ENCODE data around the gene CYP24A1.

CYP24A1 gene

GRCh38 chr20:54153847-54154246 lies 19.9 kb downstream of the CYP24A1 start:
- DNase-seq (ENCODE audit: low spot score): no peak
- in situ Hi-C loops (cut with MboI; ENCODE audit: low sequenced_read_pairs, unreplicated experiment): no loop called here
- TF ChIP-seq CTCF (IDR thresholded peaks at IDR 0.05; ENCODE audit: borderline replicate concordance, control extremely low read depth, extremely low read depth, insufficient read depth, missing control alignments): no peak

GRCh38 chr20:54153041-54153327 lies 20.8 kb downstream of the CYP24A1 start:
- DNase-seq (ENCODE audit: low spot score): no peak
- TF ChIP-seq CTCF (IDR thresholded peaks at IDR 0.05; ENCODE audit: borderline replicate concordance, control extremely low read depth, extremely low read depth, insufficient read depth, missing control alignments): no peak
- in situ Hi-C loops (cut with MboI; ENCODE audit: low sequenced_read_pairs, unreplicated experiment): no loop called here

GRCh38 chr20:54152227-54153040 lies 21.4 kb downstream of the CYP24A1 start:
- no peak for DNase-seq (ENCODE audit: low spot score)
- in situ Hi-C loops (cut with MboI; ENCODE audit: low sequenced_read_pairs, unreplicated experiment): no loop called here

GRCh38 chr20:54151511-54152226 lies 22.1 kb downstream of the CYP24A1 start:
- no peak for DNase-seq (ENCODE audit: low spot score)
- in situ Hi-C loops (cut with MboI; ENCODE audit: low sequenced_read_pairs, unreplicated experiment): no loop called here
- TF ChIP-seq CTCF (IDR thresholded peaks at IDR 0.05; ENCODE audit: borderline replicate concordance, control extremely low read depth, extremely low read depth, insufficient read depth, missing control alignments): no peak

More at GRCh38 chr20:54152227-54153040, 21.4 kb downstream of the CYP24A1 start:
- TF ChIP-seq CTCF (IDR thresholded peaks at IDR 0.05; ENCODE audit: borderline replicate concordance, control extremely low read depth, extremely low read depth, insufficient read depth, missing control alignments): no peak

GRCh38 chr20:54151075-54151439 lies 22.7 kb downstream of the CYP24A1 start:
- no peak for DNase-seq (ENCODE audit: low spot score)
- no peak for TF ChIP-seq CTCF (IDR thresholded peaks at IDR 0.05; ENCODE audit: borderline replicate concordance, control extremely low read depth, extremely low read depth, insufficient read depth, missing control alignments)
- in situ Hi-C loops (cut with MboI; ENCODE audit: low sequenced_read_pairs, unreplicated experiment): no loop called here

- no peak for DNase-seq (ENCODE audit: low spot score)
- no peak for TF ChIP-seq CTCF (IDR thresholded peaks at IDR 0.05; ENCODE audit: borderline replicate concordance, control extremely low read depth, extremely low read depth, insufficient read depth, missing control alignments)
- in situ Hi-C loops (cut with MboI; ENCODE audit: low sequenced_read_pairs, unreplicated experiment): no loop called here
Measured at GRCh38 chr20:54149765-54150264, 24.0 kb downstream of the CYP24A1 start.

Data from GM13976 (cell line).